Progenitor cell of endocrine pancreas (in vitro differentiated cells): ENCODE measurements around the gene ELF3. TPM values are rescaled to one million over a fixed set of nuclear protein-coding genes. Genes with fewer than 3 reads are reported as not detected.

Source experiments
- DNase-seq: peaks from one replicate; pipeline ENCODE4 v3.0.0; 2021; ENCODE audit warnings: low spot score; ENCODE audit not compliant: unreplicated experiment
- H3K27ac Mint-ChIP-seq: 2 replicates; pipeline ENCODE4 v1.8.0; 2021; ENCODE audit warnings: mild to moderate bottlenecking, moderate library complexity, mixed read lengths
- H3K27me3 Mint-ChIP-seq: 2 replicates; pipeline ENCODE4 v1.8.0; 2021; ENCODE audit warnings: mixed read lengths
- H3K36me3 Mint-ChIP-seq: 2 replicates; pipeline ENCODE4 v1.8.0; 2022; ENCODE audit warnings: mixed read lengths; ENCODE audit not compliant: insufficient read depth
- H3K4me1 Mint-ChIP-seq: 2 replicates; pipeline ENCODE4 v1.8.0; 2021; ENCODE audit warnings: low read depth, mixed read lengths
- H3K4me3 Mint-ChIP-seq: 2 replicates; pipeline ENCODE4 v1.8.0; 2021; ENCODE audit warnings: low read depth, mild to moderate bottlenecking, moderate library complexity, mixed read lengths
- H3K9me3 Mint-ChIP-seq: 2 replicates; pipeline ENCODE4 v1.8.0; 2021; ENCODE audit warnings: low read depth, mixed read lengths
- total RNA-seq: library from RNA; stranded (reverse); gene quantifications from 2 replicates; pipeline ENCODE4 v1.2.1, GENCODE V29; 2021
- TF ChIP-seq, protein P1 (sequence below): fragments of 200-600 bp; sonication (generic); IDR thresholded peaks from one replicate; pipeline ENCODE4 v1.5.0; 2021; ENCODE audit warnings: antibody characterized with exemption, mild to moderate bottlenecking; ENCODE audit not compliant: unreplicated experiment

The ELF3 gene
- total RNA-seq, 1 donor from 2014 or later = 74.3 TPM

DNA sequence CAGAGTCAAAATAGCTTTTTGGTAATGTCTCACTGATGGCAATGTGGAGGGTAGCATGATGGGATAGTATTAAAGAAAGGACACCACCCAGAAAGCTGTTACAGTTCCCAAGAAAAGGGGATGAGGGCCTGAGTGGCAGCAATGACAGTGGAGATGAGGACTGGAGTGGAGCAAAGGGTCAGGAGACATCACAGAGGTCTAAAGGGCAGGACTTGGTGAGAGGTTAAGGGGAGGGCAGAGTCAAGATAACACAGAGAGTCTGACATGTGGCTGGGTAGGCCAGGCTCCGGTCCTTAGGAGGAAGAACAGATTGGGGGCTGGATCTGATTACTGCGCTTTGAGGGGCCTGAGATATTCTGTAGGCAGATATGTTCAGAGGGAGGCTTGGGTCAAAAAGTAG, 19.3 kb downstream of the ELF3 start:
- Mint-ChIP-seq H3K4me3 (no peak overlapping the region), H3K4me1 (peaks cover 28% of the 10 kb centered on the region), H3K27me3 (no peaks in the 10 kb centered on the region), H3K27ac (peak overlapping the region; percentile 43), H3K36me3 (no peaks in the 10 kb centered on the region), H3K9me3 (no peaks in the 10 kb centered on the region)
- TF ChIP-seq, protein P1, sequence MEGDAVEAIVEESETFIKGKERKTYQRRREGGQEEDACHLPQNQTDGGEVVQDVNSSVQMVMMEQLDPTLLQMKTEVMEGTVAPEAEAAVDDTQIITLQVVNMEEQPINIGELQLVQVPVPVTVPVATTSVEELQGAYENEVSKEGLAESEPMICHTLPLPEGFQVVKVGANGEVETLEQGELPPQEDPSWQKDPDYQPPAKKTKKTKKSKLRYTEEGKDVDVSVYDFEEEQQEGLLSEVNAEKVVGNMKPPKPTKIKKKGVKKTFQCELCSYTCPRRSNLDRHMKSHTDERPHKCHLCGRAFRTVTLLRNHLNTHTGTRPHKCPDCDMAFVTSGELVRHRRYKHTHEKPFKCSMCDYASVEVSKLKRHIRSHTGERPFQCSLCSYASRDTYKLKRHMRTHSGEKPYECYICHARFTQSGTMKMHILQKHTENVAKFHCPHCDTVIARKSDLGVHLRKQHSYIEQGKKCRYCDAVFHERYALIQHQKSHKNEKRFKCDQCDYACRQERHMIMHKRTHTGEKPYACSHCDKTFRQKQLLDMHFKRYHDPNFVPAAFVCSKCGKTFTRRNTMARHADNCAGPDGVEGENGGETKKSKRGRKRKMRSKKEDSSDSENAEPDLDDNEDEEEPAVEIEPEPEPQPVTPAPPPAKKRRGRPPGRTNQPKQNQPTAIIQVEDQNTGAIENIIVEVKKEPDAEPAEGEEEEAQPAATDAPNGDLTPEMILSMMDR = no peak
- no peak for DNase-seq

DNA sequence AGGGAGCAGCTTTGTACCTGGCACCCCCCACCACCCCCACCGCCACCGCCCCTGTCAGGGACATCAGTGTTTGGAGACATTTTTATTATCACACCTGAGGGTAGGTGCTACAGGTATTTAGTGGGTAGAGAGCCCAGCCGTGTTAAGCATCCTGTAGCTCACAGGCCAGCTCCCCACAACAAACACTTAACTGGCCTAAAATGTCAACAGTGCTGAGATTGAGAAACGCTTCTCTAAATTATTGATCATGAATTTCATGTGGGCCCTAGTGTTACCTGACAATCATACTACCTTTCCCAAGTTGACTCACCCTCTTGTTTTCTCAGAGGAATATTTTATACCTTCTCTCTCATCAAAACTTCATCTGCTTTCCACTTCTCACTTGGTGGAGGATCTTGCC, 21.4 kb downstream of the ELF3 start:
- Mint-ChIP-seq H3K4me1 (peaks cover 34% of the 10 kb centered on the region), H3K36me3 (no peaks in the 10 kb centered on the region)

DNA sequence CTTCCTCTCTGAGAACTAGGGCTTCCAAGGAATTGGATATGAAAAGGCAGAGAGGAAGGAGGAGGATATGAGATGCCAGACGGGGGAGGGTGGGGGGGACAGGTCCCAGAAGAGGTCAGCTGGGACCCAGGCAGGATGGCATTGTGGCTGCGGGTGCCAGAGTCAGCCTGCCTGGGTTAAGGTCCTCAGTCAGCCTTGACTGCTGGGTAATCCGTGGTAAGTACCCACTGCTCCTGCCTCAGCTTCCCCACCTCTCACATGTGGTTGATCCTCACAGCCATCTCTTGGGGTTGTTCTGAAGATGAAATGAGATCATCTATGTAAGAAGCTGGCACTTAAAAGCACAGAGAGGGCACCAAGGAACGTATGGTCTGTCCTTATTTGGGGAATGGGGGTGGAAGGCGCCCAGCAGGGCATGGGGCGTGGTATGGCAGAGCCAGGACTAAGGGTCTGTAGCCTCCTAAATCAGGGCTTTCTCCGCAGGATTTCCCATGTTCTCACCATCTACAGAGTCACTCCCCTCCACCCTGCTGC, 23.8 kb downstream of the ELF3 start:
- Mint-ChIP-seq H3K27me3 (no peaks in the 10 kb centered on the region), H3K4me1 (peaks cover 37% of the 10 kb centered on the region), H3K36me3 (no peaks in the 10 kb centered on the region), H3K9me3 (peaks cover 3% of the 10 kb centered on the region), H3K4me3 (peak overlapping the region; percentile 51), H3K27ac (peak overlapping the region; percentile 99)
- DNase-seq = no peak
- TF ChIP-seq, protein P1 = no peak

More for the DNA sequence above, 21.4 kb downstream of the ELF3 start:
- H3K27ac Mint-ChIP-seq = peak overlapping the region; percentile 52
- no peaks in the 10 kb centered on the region for H3K9me3 Mint-ChIP-seq
- no peak overlapping the region for H3K4me3 Mint-ChIP-seq
- no peak for DNase-seq
- H3K27me3 Mint-ChIP-seq = no peaks in the 10 kb centered on the region
- TF ChIP-seq, protein P1 = no peak

DNA sequence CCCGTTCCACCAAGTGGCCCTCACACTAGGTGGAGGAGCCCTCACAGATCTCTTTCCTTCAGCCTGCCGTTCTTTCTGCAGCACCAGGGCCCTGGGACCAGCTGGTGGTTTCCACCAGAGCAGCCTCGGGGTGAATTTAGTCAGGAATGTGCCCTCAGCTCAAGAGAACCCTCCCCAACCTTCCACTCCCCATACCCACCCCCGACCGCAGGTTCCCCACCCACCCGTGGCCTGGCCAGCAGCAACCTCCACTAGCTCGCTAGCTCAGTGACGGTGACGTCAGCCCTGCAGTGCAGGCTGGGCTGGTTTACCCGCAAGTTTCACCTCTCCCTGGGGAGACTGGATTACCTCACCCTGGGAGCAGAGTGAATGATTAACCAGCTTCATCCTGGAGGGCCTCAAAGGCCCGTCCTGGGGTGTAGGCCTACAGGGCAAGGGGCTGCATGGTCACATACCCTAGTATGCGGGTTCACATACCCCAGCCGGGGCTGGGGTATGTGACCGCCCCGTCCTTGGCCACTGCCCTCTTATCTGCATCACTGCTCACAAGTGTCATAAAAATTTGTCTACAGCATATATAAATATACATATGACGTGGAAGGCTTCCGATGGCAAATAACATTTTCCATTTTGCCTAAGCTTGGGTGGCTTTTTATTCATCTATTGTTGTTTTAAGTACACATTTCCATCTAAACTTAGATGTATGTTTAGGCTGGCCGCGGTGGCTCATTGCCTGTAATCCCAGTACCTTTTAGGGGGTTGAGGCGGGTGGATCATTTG, 24.5 kb downstream of the ELF3 start:
- H3K36me3 Mint-ChIP-seq = no peaks in the 10 kb centered on the region
- H3K4me3 Mint-ChIP-seq = peak overlapping the region; percentile 51
- H3K4me1 Mint-ChIP-seq = peaks cover 31% of the 10 kb centered on the region
- DNase-seq = peak; percentile 76
- no peaks in the 10 kb centered on the region for H3K27me3 Mint-ChIP-seq
- TF ChIP-seq, protein P1 = no peak
- peak overlapping the region; percentile 99 for H3K27ac Mint-ChIP-seq
- H3K9me3 Mint-ChIP-seq = peaks cover 3% of the 10 kb centered on the region

DNA sequence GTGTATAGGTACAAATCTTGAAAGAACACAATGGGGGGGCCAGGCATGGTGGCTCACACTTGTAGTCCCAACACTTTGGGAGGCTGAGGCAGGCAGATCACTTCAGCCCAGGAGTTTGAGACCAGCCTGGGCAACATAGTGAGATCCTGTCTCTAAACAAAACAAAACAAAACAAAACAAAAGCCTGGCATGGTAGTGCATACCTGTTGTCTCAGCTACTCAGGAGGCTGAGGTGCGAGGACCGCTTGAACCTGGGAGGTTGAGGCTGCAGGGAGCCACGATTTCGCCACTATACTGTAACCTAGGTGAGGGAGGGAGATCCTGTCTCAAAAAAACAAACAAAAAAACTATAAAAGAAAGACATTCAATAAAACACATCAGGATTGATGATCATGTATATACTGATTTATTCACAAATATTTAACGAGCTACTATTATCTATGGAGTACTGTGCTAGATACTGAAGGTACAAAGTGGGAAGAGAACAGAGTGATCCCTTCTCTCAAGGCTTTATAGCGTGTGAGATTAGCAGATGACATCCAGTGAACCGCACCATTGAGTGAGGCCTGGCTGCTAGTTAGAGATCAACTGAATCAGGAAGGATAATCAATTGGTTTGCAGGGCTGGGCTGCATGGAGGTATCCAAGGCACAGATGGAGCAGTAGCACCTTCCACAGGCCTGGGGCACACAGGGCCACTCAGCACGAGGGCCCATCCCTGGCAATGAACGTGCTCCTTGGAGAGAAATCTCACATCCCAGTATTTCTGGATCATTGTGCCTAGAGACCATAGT, 26.4 kb downstream of the ELF3 start:
- peaks cover 24% of the 10 kb centered on the region for H3K4me1 Mint-ChIP-seq
- peaks cover 3% of the 10 kb centered on the region for H3K9me3 Mint-ChIP-seq
- no peak overlapping the region for H3K4me3 Mint-ChIP-seq
- TF ChIP-seq, protein P1 = no peak
- no peaks in the 10 kb centered on the region for H3K36me3 Mint-ChIP-seq
- H3K27ac Mint-ChIP-seq = no peak overlapping the region
- no peak for DNase-seq
- no peaks in the 10 kb centered on the region for H3K27me3 Mint-ChIP-seq
